ENCODE data around the gene FOXL3.

Gene FOXL3

DNA sequence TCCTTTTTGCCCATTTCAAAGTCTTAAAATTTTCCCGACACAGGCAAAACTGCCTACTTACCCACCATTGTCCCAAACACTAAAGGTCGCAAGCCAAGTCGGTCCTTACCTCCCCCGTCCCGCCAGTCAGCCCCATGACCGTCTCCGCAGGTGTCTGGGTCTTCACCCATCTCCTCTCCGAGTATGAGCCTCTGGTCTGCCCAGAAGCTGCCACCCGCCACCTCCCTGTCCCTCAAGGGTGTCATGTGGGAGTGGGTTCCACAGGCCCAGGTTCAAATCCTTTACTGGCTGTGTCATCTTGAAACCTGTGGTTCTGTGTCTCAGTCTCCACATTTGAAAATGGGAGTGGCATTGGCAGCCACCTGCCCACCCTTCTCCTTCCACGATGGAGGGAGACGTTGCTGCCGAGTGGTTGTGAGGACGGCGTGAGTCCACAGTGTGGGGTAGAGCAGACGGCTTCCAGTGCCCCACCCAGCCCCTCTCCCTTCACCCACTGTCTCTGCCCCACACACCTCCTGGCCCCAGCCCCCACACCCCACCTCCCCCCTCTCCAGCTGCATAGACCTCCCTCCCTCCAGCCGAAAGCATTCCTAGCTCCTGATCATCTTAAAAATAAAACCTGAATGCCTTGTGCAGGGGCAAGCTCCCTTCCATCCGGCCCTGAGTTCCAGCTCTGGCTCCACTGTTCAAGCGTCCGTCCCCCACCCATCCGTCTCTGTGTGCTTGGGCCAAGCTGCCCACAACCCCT, 35.3 kb downstream of the FOXL3 start:
- Histone ChIP-seq H3K36me3 (ENCODE audit: insufficient read depth, low read length) (no peaks in the 10 kb centered on the region), H2AFZ (ENCODE audit: low read depth, low read length) (no peak overlapping the region), H3K4me1 (ENCODE audit: insufficient read depth, low read length) (no peaks in the 10 kb centered on the region), H3K27me3 (ENCODE audit: insufficient read depth, low read length) (peaks cover 3% of the 10 kb centered on the region), H3K4me3 (ENCODE audit: low read length) (no peak overlapping the region), H3K9me3 (ENCODE audit: low read length) (no peaks in the 10 kb centered on the region)

GRCh38 chr7:325811-326210, 35.8 kb downstream of the FOXL3 start:
- Histone ChIP-seq H3K27me3 (ENCODE audit: insufficient read depth, low read length) (peaks cover 4% of the 10 kb centered on the region), H3K4me3 (ENCODE audit: low read length) (no peak overlapping the region)

GRCh38 chr7:326273-326672, 36.3 kb downstream of the FOXL3 start:
- Histone ChIP-seq H3K27me3 (ENCODE audit: insufficient read depth, low read length) (peaks cover 5% of the 10 kb centered on the region), H3K36me3 (ENCODE audit: insufficient read depth, low read length) (no peaks in the 10 kb centered on the region), H3K9me3 (ENCODE audit: low read length) (no peaks in the 10 kb centered on the region), H3K4me1 (ENCODE audit: insufficient read depth, low read length) (no peaks in the 10 kb centered on the region), H2AFZ (ENCODE audit: low read depth, low read length) (no peak overlapping the region), H3K4me3 (ENCODE audit: low read length) (no peak overlapping the region)

More at GRCh38 chr7:325811-326210, 35.8 kb downstream of the FOXL3 start:
- H3K4me1 ChIP-seq (ENCODE audit: insufficient read depth, low read length) = no peaks in the 10 kb centered on the region
- H3K36me3 ChIP-seq (ENCODE audit: insufficient read depth, low read length) = no peaks in the 10 kb centered on the region
- H2AFZ ChIP-seq (ENCODE audit: low read depth, low read length) = no peak overlapping the region
- no peaks in the 10 kb centered on the region for H3K9me3 ChIP-seq (ENCODE audit: low read length)

- H3K4me3 ChIP-seq (ENCODE audit: low read length) = no peak overlapping the region
- H3K4me1 ChIP-seq (ENCODE audit: insufficient read depth, low read length) = no peaks in the 10 kb centered on the region
- no peaks in the 10 kb centered on the region for H3K9me3 ChIP-seq (ENCODE audit: low read length)
- peaks cover 5% of the 10 kb centered on the region for H3K27me3 ChIP-seq (ENCODE audit: insufficient read depth, low read length)
- no peaks in the 10 kb centered on the region for H3K36me3 ChIP-seq (ENCODE audit: insufficient read depth, low read length)
- H2AFZ ChIP-seq (ENCODE audit: low read depth, low read length) = no peak overlapping the region
These were observed 36.9 kb downstream of the FOXL3 start for GRCh38 chr7:326809-327232.

GRCh38 chr7:327233-327931, 37.4 kb downstream of the FOXL3 start:
- Histone ChIP-seq H3K36me3 (ENCODE audit: insufficient read depth, low read length) (no peaks in the 10 kb centered on the region), H3K27me3 (ENCODE audit: insufficient read depth, low read length) (peaks cover 5% of the 10 kb centered on the region), H2AFZ (ENCODE audit: low read depth, low read length) (no peak overlapping the region)

GRCh38 chr7:327991-328702, 38.2 kb downstream of the FOXL3 start:
- H2AFZ ChIP-seq (ENCODE audit: low read depth, low read length) = no peak overlapping the region
- no peaks in the 10 kb centered on the region for H3K36me3 ChIP-seq (ENCODE audit: insufficient read depth, low read length)
- H3K27me3 ChIP-seq (ENCODE audit: insufficient read depth, low read length) = peaks cover 5% of the 10 kb centered on the region
- no peaks in the 10 kb centered on the region for H3K9me3 ChIP-seq (ENCODE audit: low read length)
- peaks cover 3% of the 10 kb centered on the region for H3K4me1 ChIP-seq (ENCODE audit: insufficient read depth, low read length)
- no peak overlapping the region for H3K4me3 ChIP-seq (ENCODE audit: low read length)

More at GRCh38 chr7:327233-327931, 37.4 kb downstream of the FOXL3 start:
- Histone ChIP-seq H3K4me3 (ENCODE audit: low read length) (no peak overlapping the region), H3K4me1 (ENCODE audit: insufficient read depth, low read length) (no peaks in the 10 kb centered on the region), H3K9me3 (ENCODE audit: low read length) (no peaks in the 10 kb centered on the region)

GRCh38 chr7:329691-330281, 39.8 kb downstream of the FOXL3 start:
- no peaks in the 10 kb centered on the region for H3K36me3 ChIP-seq (ENCODE audit: insufficient read depth, low read length)
- H3K9me3 ChIP-seq (ENCODE audit: low read length) = no peaks in the 10 kb centered on the region
- H3K4me1 ChIP-seq (ENCODE audit: insufficient read depth, low read length) = peaks cover 6% of the 10 kb centered on the region
- H3K27me3 ChIP-seq (ENCODE audit: insufficient read depth, low read length) = peaks cover 2% of the 10 kb centered on the region
- no peak overlapping the region for H2AFZ ChIP-seq (ENCODE audit: low read depth, low read length)
- no peak overlapping the region for H3K4me3 ChIP-seq (ENCODE audit: low read length)

GRCh38 chr7:330511-331230, 40.7 kb downstream of the FOXL3 start:
- H3K9me3 ChIP-seq (ENCODE audit: low read length) = no peaks in the 10 kb centered on the region

GRCh38 chr7:332020-332517, 42.1 kb downstream of the FOXL3 start:
- Histone ChIP-seq H2AFZ (ENCODE audit: low read depth, low read length) (no peak overlapping the region), H3K4me3 (ENCODE audit: low read length) (no peak overlapping the region), H3K9me3 (ENCODE audit: low read length) (no peaks in the 10 kb centered on the region), H3K4me1 (ENCODE audit: insufficient read depth, low read length) (peaks cover 6% of the 10 kb centered on the region), H3K36me3 (ENCODE audit: insufficient read depth, low read length) (no peaks in the 10 kb centered on the region), H3K27me3 (ENCODE audit: insufficient read depth, low read length) (peaks cover 2% of the 10 kb centered on the region)

More at GRCh38 chr7:330511-331230, 40.7 kb downstream of the FOXL3 start:
- peaks cover 2% of the 10 kb centered on the region for H3K27me3 ChIP-seq (ENCODE audit: insufficient read depth, low read length)
- peaks cover 6% of the 10 kb centered on the region for H3K4me1 ChIP-seq (ENCODE audit: insufficient read depth, low read length)
- H3K4me3 ChIP-seq (ENCODE audit: low read length) = no peak overlapping the region
- H2AFZ ChIP-seq (ENCODE audit: low read depth, low read length) = no peak overlapping the region
- H3K36me3 ChIP-seq (ENCODE audit: insufficient read depth, low read length) = no peaks in the 10 kb centered on the region

- H3K4me3 ChIP-seq (ENCODE audit: low read length) = peak overlapping the region; percentile 18
- H3K36me3 ChIP-seq (ENCODE audit: insufficient read depth, low read length) = no peaks in the 10 kb centered on the region
- H3K9me3 ChIP-seq (ENCODE audit: low read length) = no peaks in the 10 kb centered on the region
- H2AFZ ChIP-seq (ENCODE audit: low read depth, low read length) = peak overlapping the region; percentile 82
- H3K4me1 ChIP-seq (ENCODE audit: insufficient read depth, low read length) = peaks cover 6% of the 10 kb centered on the region
- H3K27me3 ChIP-seq (ENCODE audit: insufficient read depth, low read length) = peaks cover 2% of the 10 kb centered on the region
These were observed 42.8 kb downstream of the FOXL3 start for GRCh38 chr7:332646-333392.

- H3K27me3 ChIP-seq (ENCODE audit: insufficient read depth, low read length) = peaks cover 2% of the 10 kb centered on the region
- peaks cover 6% of the 10 kb centered on the region for H3K4me1 ChIP-seq (ENCODE audit: insufficient read depth, low read length)
- no peaks in the 10 kb centered on the region for H3K36me3 ChIP-seq (ENCODE audit: insufficient read depth, low read length)
- peak overlapping the region; percentile 82 for H2AFZ ChIP-seq (ENCODE audit: low read depth, low read length)
- no peaks in the 10 kb centered on the region for H3K9me3 ChIP-seq (ENCODE audit: low read length)
- no peak overlapping the region for H3K4me3 ChIP-seq (ENCODE audit: low read length)
These were observed 43.4 kb downstream of the FOXL3 start for GRCh38 chr7:333393-333764.
